ENCODE measurements around the gene ERC2.
"Not testable (repeated sequence)": the region's sequence is repeated elsewhere in the genome, so short reads cannot be mapped to it uniquely, and the experiment has no call there.

The ERC2 gene

DNA sequence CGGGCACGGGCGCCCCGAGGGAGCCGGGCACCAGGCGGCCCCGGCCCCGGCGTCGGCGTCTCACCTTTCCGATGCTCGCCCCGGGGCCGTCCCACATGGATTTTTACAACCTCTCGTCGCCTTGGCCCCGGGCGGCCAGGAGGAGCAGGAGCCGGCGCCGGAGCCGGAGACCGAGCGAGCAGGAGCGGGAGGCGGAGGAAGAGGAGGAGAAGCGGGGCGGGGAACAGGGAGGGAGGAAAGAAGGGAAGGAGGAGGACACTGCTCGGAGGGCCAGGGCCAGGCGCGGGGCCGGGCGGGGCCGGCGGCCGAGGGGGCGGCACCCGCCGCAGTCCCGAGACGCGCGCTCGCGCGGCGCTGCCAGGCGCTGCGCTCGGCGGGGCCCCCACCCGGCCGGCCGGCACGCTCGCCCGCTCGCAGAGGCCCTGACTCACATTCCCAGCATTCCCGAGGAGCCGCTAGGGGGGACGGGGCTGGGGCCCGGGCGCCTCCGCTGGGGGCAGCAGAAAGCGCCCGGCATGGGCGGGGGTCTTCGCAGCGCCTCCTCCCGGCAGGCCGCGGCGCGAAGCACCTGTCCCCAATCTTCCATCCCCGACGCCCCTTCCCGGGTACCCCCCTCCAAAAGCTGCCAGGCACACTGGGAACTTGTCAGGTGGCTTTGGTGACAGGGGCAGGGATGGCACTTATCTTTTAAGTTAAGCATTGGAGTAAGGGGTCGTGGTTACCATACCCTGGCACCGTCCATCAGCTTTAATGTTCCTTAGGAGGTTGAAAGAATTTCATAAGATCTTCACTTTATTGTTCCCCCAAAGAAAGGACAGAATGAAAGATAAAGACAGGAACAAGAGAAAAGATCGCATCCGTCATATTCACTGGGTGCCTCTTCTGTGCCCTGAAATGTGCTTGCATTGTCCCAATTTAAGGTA lies at the start of gene ERC2:
TSS of gene ERC2 (minus strand) at position 284 of the 923 bp plus-strand sequence.
- peak; percentile 47 for DNase-seq (ENCODE audit: low spot score)

DNA sequence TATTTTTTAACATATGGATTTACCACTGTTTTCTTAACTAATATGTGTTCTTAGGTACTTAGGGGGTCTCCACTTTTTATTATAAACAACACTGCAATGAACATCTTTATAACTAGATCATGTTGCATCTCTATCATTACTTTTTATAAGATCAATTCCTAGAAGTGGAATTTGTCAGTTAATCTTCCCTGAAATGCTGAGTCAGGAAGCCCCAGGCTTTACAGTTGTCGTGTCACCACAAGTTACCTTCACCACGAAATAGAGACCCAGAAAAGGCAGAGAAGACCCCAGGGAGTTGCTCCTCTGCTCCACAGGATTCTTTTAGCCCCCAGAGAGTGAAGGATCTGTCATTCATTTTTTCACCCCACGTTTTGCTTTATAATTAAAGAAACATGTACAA lies 34.5 kb upstream of the ERC2 start:
- DNase-seq (ENCODE audit: low spot score) = no peak

GRCh38 chr3:56496376-56496775 lies 28.1 kb upstream of the ERC2 start:
- not testable (repeated sequence) for DNase-seq (ENCODE audit: low spot score)

DNA sequence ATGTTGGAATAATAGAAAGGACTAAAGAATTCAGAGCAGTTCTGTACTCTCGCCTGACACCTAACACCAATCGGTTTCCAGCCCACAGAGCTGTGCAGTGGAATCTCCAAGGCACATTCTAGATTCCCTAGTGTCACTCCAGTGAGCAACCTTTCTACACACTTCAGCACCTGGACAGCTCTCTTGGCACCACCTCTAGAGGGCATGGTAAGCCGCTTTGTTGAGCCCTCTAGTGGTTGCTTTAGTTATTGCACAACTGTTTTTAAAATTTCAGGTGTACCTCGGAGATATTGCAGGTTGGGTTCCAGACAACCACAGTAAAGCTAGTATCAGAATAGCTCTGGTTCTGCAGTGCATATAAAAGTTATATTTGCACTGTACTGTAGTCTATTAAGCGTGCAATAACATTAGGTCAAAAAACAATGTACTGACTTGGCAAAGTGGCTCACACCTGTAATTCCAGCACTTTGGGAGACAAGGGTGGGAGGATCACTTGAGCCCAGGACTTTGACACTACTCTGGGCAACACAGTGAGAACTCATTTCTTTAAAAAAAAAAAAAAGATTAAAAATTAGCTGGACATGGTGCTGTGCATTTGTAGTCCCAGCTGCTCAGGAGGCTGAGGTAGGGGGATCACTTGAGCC lies 26.5 kb upstream of the ERC2 start:
- peak; percentile 43 for DNase-seq (ENCODE audit: low spot score)

- no peak for DNase-seq (ENCODE audit: low spot score)
Measured at GRCh38 chr3:56491566-56491965, 23.3 kb upstream of the ERC2 start.

DNA sequence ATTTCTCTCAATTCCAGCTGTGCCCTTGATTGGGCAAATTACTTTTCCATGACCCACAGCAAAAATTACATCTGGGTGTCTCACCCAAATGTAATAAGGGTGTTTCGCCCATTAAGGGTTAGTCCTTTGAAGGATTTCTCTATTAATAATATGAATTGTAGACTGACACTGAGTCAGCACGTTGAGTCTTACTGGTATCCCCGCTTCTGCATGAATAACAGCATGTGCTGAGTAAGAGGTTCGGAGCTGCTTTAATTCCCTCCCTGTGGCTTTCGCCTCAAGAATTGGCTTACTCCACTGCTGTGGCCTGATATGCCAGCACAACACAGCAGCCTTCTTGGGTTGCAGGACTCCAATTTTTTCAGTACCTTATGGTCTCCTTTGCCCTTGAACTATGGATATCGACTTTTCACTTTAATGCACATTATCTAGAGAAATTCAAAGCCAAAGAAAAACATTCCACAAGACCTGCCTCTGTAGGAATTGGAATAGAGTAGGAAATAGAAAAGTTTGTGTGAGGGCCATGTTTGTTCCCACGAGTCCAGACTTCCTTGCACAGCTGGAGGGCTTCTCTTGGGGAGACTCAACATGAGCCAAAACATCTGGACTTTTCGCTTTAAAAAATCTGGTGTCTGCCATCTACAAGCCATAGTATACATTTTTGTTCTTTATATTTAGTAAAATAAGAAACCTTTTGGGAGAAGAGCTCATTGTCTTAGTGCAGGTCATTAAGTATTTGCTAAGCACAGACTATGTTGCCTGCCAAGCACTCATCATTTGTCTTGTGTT lies 20.7 kb upstream of the ERC2 start:
- DNase-seq (ENCODE audit: low spot score) = no peak

DNA sequence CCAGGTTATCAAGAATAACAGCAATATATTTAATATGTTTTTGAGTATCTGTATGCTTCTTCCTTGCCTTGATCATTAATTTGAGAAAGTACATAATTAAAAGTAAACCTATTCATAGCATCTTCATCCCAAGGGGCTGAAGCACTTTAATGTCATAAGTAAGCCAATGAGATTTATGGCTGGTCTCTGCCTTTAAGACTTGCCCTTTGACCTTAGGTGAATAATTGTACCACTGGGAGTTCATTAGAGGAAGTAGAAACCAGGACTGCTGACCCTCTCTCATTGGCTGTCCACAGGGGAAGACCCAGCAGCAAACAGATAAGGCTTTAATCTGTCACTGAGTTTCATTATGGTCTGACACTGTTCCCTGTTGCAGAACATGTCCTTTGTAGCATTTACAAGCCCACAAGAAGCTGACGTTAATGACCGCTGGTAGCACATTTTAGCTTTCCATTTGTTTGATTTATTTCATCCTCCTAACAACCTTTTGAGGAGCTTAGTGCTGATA lies 16.3 kb upstream of the ERC2 start:
- DNase-seq (ENCODE audit: low spot score) = no peak

DNA sequence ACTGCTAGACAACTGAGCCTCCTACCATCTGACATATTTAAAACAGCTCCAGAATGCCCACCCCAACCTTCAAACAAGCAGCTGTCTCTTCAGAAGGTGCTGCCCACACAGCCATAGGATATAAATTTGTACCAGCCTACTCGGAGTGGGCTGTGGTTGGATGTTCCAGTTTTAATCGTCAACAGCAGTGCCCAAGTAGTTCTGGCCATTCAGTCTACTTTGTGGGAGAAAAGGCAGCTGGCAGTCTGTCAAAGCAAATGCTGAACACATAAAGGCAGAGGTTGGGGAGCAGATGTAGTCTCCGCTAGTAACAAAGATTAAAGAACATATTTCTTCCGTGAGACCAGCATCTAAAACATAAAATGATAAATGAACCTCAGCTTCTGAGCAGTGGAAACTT lies 15.9 kb upstream of the ERC2 start:
- no peak for DNase-seq (ENCODE audit: low spot score)

DNA sequence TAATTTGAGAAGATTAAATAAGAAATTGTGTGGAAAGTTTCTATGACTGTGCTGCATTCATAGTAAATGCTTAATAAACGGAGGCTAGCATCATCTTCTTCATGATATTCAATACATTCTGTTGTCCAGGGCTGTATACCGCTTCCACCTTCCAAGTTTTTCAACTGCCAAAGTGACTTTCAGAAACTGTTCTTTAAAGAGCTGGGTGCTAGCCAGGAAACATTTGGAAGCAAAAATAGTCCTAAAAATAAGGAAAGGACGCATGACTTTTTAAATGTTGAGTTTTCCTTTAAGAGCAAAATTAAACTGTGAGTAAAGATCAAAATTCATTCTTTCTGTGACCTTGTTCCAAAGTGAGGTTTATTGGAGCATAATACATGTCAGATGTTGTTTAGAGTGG lies 9.4 kb upstream of the ERC2 start:
- DNase-seq (ENCODE audit: low spot score) = no peak

DNA sequence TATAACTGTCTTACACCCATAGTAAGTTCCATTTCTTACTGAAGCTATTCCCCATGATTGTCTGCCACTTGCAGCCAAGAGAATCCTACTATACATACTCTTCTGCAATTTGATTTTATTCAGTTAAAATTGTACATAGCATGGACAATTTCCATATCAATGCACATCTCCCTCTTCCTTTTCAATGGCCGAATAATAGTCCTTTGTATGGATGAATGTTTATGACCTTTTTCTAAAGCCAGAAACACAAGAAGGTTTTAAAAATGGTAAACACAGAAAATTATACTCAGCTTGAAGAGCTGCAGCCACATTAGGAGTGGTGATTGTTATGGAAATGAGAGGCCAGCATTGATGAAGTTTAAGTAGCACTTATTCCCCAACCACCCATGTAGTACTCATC lies 8.5 kb upstream of the ERC2 start:
- no peak for DNase-seq (ENCODE audit: low spot score)

DNA sequence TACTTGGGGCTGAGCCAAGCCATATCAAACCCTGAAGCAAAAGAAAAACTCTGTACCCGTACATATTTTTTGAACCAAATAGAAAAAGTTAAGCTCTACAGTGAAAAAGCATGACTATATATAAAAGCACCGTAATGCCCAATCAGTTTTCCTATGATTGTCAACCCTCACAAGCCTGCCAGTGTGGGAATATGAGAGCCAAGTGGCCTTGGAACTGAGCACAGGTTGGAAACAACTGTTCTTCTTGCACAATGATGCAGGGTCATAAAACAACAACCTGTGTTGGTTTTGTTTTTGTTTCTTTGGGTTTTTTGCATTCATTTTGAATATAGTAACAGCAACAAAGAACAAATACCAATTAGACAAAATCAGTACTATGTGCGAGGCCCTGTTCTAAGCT lies 3.5 kb upstream of the ERC2 start:
- no peak for DNase-seq (ENCODE audit: low spot score)

DNA sequence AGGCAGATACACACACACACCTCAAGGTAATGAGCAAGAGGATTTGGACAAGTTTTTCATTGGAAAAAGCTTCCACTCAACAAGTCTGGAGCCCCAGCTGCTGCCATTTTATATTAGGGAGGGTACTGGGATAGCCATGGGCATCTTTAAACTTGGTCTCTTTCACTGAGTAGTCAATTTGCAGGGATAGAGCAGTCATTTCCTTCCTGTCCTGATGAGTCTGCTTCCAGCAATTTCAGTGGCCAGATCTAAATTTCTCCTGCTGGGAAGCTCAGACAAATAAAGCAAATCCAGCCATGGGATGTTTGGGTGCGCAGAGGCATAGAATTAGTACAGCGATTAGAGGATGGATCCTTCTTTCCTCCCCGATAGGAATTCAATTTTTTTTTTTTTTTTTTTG lies 874 bp upstream of the ERC2 start:
- DNase-seq (ENCODE audit: low spot score) = no peak

GRCh38 chr3:56467801-56468183 lies 475 bp downstream of the ERC2 start:
- DNase-seq (ENCODE audit: low spot score) = no peak

DNA sequence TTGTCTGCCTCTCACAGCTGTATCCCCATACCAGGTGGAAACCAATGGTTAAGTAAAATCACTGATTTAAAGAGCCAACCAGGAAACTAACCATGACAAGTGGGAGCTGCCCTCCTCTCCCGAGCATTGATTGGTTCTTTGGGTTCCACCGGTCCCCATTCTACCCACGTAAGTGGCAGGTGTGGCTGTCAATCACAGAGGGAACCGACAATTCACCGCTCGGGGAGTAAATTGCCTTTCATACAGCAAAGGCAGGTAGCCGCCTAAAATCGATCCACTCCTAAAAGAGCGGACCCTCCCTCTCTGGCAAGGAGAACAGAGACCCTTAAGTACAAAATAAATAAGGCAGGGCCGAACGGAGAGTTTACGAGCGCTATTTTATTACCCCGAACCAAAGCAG lies 1.2 kb downstream of the ERC2 start:
- peak; percentile 70 for DNase-seq (ENCODE audit: low spot score)

GRCh38 chr3:56459719-56460118 lies 8.5 kb downstream of the ERC2 start:
- DNase-seq (ENCODE audit: low spot score) = no peak

- no peak for DNase-seq (ENCODE audit: low spot score)
Measured at GRCh38 chr3:56459104-56459496, 9.2 kb downstream of the ERC2 start.

GRCh38 chr3:56458496-56459103 lies 9.7 kb downstream of the ERC2 start:
- no peak for DNase-seq (ENCODE audit: low spot score)

DNA sequence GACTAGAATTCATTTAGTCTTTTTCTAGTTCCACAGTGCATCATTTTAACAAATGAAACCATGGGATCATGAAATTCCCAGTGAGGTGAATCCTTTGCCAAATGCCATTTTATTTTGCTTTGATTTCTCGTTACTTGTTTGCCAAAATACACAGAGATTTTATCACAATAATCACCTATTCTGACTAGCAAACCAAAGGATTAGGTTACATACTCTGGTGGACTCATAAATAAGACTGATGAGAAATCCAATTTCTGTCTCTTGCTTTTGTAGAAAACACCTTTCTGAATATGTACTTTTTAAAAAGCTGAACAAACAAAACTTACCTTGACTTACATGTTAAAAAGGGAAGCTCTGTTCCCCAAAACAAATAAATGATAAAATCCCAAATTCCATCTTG lies 12.2 kb downstream of the ERC2 start:
- DNase-seq (ENCODE audit: low spot score) = no peak

- DNase-seq (ENCODE audit: low spot score) = no peak
Measured at GRCh38 chr3:56453011-56453410, 15.3 kb downstream of the ERC2 start.

- no peak for DNase-seq (ENCODE audit: low spot score)
Measured at GRCh38 chr3:56452085-56452484, 16.2 kb downstream of the ERC2 start.

- DNase-seq (ENCODE audit: low spot score) = no peak
Measured at GRCh38 chr3:56443372-56443771, 24.9 kb downstream of the ERC2 start.

- no peak for DNase-seq (ENCODE audit: low spot score)
Measured at GRCh38 chr3:56428667-56429066, 39.6 kb downstream of the ERC2 start.

Data from HuH-7 (cell line).